NCI-H1930 (cell line): ENCODE measurements around the gene USP35.
"Not testable (repeated sequence)": the region's sequence is repeated elsewhere in the genome, so short reads cannot be mapped to it uniquely, and the experiment has no call there.

Experiments used
- DNase-seq, 2 experiments: peaks; one replicate each; lab custom pipeline; 2025; lab: John Stamatoyannopoulos, UW

USP35 gene

GRCh38 chr11:78216021-78216420 is 27.3 kb downstream of the USP35 start:
- no peak for DNase-seq

- DNase-seq, result no peak
These were observed 28.0 kb downstream of the USP35 start for GRCh38 chr11:78216571-78217287.

- DNase-seq, result no peak
These were observed 29.2 kb downstream of the USP35 start for GRCh38 chr11:78217650-78218541.

- no peak for DNase-seq
These were observed 30.2 kb downstream of the USP35 start for GRCh38 chr11:78218707-78219492.

GRCh38 chr11:78219493-78220217 is 30.9 kb downstream of the USP35 start:
- DNase-seq, result no peak

GRCh38 chr11:78220218-78221157 is 31.8 kb downstream of the USP35 start:
- DNase-seq, result no peak

- DNase-seq, result no peak
These were observed 32.9 kb downstream of the USP35 start for GRCh38 chr11:78221396-78222315.

- not testable (repeated sequence) for DNase-seq
These were observed 34.0 kb downstream of the USP35 start for GRCh38 chr11:78222726-78223125.

- DNase-seq, result no peak
These were observed 34.7 kb downstream of the USP35 start for GRCh38 chr11:78223320-78223954.

- DNase-seq, result no peak
These were observed 35.8 kb downstream of the USP35 start for GRCh38 chr11:78224506-78224905.

GRCh38 chr11:78224906-78225420 is 36.2 kb downstream of the USP35 start:
- no peak for DNase-seq

- no peak for DNase-seq
These were observed 38.3 kb downstream of the USP35 start for GRCh38 chr11:78226684-78227680.

GRCh38 chr11:78227921-78228320 is 39.2 kb downstream of the USP35 start:
- DNase-seq, result no peak

- DNase-seq, result peak; percentile 33 to 63
These were observed 39.7 kb downstream of the USP35 start for GRCh38 chr11:78228467-78228866.

GRCh38 chr11:78229106-78229505 is 40.4 kb downstream of the USP35 start:
- no peak for DNase-seq

- DNase-seq, result no peak
These were observed 41.6 kb downstream of the USP35 start for GRCh38 chr11:78230161-78230877.
